HUES6 (cell line): ENCODE data around the gene DACH1.
A peak's percentile ranks its signal among the peaks of the same experiment; 100 is the strongest.

Source experiments
- H3K27ac ChIP-seq: 2 replicates; pipeline ENCODE4 v1.7.0; 2013; ENCODE audit warnings: low read depth, mild to moderate bottlenecking, low read length, inconsistent platforms
- H3K27me3 ChIP-seq: 2 replicates; pipeline ENCODE4 v1.6.1; 2013; ENCODE audit warnings: low read length; ENCODE audit not compliant: control insufficient read depth, insufficient read depth
- H3K36me3 ChIP-seq: 2 replicates; pipeline ENCODE4 v1.6.1; 2013; ENCODE audit warnings: low read length; ENCODE audit not compliant: control insufficient read depth, insufficient read depth
- H3K4me1 ChIP-seq: 2 replicates; pipeline ENCODE4 v1.6.1; 2013; ENCODE audit warnings: low read length; ENCODE audit not compliant: control insufficient read depth, insufficient read depth
- H3K4me3 ChIP-seq: 2 replicates; pipeline ENCODE4 v1.5.1; 2013; ENCODE audit warnings: low read depth, low read length
- H3K9ac ChIP-seq: one replicate; pipeline ENCODE4 v1.6.1; 2013; ENCODE audit warnings: mild to moderate bottlenecking, low read length
- H3K9me3 ChIP-seq: 2 replicates; pipeline ENCODE4 v1.6.1; 2013; ENCODE audit warnings: low read depth, low read length; ENCODE audit not compliant: control insufficient read depth, insufficient read depth

The DACH1 gene

DNA sequence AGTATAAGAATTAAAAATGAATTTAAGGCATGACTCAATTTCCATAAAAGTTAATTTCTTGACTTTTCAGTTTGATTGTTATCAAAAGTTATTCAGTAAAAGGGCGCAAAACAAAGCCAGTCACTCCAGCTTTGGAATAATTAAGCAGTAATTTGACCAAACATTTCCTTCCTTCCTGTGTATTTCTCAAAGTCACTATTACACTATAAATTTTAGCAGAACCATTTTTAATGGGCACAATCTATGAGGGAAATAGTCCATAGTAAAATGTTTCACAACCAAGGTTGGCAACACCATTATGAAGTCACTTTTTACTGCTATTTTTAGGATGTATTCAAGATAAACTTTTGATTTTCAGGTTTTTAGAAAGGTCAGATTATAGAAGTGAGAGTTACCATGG, 91.0 kb downstream of the DACH1 start:
- Histone ChIP-seq H3K4me1 (no peaks in the 10 kb centered on the region), H3K9ac (no peak overlapping the region), H3K27me3 (no peaks in the 10 kb centered on the region), H3K4me3 (no peak overlapping the region), H3K9me3 (no peaks in the 10 kb centered on the region), H3K27ac (no peak overlapping the region), H3K36me3 (no peaks in the 10 kb centered on the region)

DNA sequence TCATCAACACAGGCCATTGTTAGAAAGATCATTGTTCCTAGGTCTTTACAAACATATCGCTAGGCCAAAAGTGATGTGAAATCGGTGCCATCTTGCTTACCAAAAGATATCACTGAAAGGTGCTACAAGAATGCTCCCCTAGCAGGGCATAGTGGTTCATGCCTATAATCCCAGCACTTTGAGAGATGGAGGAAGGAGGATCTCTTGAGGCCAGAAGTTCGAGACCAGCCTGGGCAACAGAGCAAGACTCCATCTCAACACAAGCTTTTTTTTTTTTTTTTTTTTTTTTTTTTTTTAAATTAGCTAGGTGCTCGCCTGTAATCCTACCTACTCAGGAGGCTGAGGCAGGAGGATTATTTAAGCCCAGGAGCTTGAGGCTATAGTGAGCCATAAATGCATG, 92.1 kb downstream of the DACH1 start:
- Histone ChIP-seq H3K27me3 (no peaks in the 10 kb centered on the region), H3K27ac (no peak overlapping the region), H3K36me3 (no peaks in the 10 kb centered on the region), H3K4me3 (no peak overlapping the region), H3K9ac (no peak overlapping the region), H3K9me3 (no peaks in the 10 kb centered on the region), H3K4me1 (no peaks in the 10 kb centered on the region)

DNA sequence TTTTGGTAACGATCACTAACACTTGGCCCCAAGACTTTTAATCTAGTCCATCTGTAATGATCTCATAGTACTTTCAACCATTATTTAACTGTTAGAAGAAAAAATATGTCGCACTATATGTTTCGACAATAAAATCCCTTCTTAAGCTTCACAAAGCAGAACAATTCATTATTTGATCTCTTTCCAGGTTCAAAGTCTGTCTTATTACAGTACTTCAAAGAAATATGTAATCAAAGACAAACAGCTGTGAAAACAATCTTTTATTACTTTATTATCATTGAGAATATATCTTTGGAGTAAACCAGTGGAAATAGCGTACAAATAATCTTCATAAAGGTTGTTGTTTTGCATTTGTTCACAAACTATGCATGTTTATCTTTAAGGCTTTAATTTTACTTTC, 93.5 kb downstream of the DACH1 start:
- no peak overlapping the region for H3K27ac ChIP-seq
- no peaks in the 10 kb centered on the region for H3K36me3 ChIP-seq
- no peak overlapping the region for H3K9ac ChIP-seq
- no peaks in the 10 kb centered on the region for H3K4me1 ChIP-seq
- H3K4me3 ChIP-seq: no peak overlapping the region
- H3K9me3 ChIP-seq: no peaks in the 10 kb centered on the region
- H3K27me3 ChIP-seq: no peaks in the 10 kb centered on the region

DNA sequence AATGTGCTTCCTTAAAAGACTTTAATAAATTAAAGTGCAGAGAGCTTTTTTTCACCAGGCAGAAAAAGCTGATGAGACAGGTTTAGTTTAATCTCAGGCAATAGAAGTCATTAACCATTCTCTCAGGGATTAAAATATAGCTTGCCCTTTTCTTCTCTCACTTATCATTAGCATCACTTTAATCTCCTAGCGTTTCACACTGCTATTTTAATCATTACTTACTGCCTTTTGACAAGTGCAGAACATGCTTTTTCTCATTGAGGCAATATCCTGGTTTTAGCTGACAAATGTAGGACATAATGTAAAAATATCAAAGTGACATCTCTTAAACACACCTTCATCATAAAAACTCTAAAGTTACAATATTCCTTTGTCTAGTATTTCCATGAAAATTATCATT, 94.6 kb downstream of the DACH1 start:
- no peaks in the 10 kb centered on the region for H3K9me3 ChIP-seq
- no peak overlapping the region for H3K27ac ChIP-seq
- H3K4me1 ChIP-seq: no peaks in the 10 kb centered on the region
- H3K27me3 ChIP-seq: no peaks in the 10 kb centered on the region
- H3K9ac ChIP-seq: no peak overlapping the region
- H3K4me3 ChIP-seq: no peak overlapping the region
- H3K36me3 ChIP-seq: no peaks in the 10 kb centered on the region

DNA sequence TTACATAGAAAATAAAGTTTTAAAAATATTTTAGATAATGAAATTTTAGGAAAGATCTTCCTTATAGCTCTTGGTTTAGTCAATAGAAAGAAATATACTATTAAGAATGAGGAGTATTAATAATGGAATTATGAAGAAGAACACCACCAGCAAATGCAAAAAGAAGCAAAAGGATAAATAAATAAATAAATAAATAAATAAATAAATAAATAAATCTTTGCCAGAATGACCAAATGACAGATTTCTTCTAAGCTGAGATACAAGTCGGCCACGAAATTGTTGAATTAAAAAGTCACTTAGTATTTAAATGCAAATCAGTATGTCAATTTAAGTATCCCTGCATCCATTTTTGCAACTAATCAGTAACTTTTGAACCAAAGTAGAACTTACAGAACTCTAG, 95.9 kb downstream of the DACH1 start:
- H3K4me3 ChIP-seq: no peak overlapping the region
- no peaks in the 10 kb centered on the region for H3K27me3 ChIP-seq
- H3K36me3 ChIP-seq: no peaks in the 10 kb centered on the region
- H3K27ac ChIP-seq: no peak overlapping the region
- H3K9ac ChIP-seq: no peak overlapping the region
- H3K9me3 ChIP-seq: no peaks in the 10 kb centered on the region
- no peaks in the 10 kb centered on the region for H3K4me1 ChIP-seq

DNA sequence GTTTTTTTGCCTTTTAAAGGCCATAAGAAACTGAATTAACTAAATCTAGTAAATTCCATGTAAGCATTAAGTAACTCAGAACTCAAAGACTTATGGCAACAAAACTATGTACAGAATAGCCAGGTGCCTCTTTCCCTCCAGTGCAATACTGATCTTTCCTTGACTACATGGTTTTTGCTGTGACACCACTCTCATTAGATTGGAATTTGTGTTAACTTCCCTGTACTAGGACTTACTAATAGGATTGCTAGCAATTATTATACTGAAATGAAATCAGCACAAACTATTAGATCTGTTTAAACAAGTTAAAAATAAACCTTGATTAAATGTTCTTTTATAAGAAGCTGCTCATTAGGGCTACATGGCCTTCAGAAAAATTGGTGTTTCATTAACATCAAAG, 96.3 kb downstream of the DACH1 start:
- H3K36me3 ChIP-seq: no peaks in the 10 kb centered on the region
- H3K4me3 ChIP-seq: no peak overlapping the region
- H3K9me3 ChIP-seq: no peaks in the 10 kb centered on the region
- no peak overlapping the region for H3K9ac ChIP-seq
- no peak overlapping the region for H3K27ac ChIP-seq
- H3K27me3 ChIP-seq: no peaks in the 10 kb centered on the region
- no peaks in the 10 kb centered on the region for H3K4me1 ChIP-seq

DNA sequence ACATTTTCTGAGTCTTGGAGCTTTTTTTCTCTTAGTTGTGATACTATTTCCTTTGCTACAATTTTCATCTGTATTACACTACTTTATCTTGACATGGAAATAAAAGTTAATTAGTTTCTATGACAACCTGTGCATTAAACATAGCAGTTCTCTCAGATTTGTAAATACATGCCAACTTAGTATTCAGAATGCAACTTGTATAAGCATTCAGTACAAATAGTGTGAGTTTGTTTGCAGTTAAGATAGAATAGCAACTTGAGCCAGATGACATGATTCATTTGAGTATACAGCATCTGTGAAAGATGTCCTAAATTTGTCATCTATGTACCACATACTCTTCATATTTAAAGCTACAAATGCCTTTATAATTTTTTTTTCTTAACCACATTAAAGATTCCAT, 98.1 kb downstream of the DACH1 start:
- no peaks in the 10 kb centered on the region for H3K36me3 ChIP-seq
- H3K27ac ChIP-seq: no peak overlapping the region
- H3K4me3 ChIP-seq: no peak overlapping the region
- no peaks in the 10 kb centered on the region for H3K9me3 ChIP-seq
- H3K27me3 ChIP-seq: no peaks in the 10 kb centered on the region
- no peaks in the 10 kb centered on the region for H3K4me1 ChIP-seq
- H3K9ac ChIP-seq: no peak overlapping the region

DNA sequence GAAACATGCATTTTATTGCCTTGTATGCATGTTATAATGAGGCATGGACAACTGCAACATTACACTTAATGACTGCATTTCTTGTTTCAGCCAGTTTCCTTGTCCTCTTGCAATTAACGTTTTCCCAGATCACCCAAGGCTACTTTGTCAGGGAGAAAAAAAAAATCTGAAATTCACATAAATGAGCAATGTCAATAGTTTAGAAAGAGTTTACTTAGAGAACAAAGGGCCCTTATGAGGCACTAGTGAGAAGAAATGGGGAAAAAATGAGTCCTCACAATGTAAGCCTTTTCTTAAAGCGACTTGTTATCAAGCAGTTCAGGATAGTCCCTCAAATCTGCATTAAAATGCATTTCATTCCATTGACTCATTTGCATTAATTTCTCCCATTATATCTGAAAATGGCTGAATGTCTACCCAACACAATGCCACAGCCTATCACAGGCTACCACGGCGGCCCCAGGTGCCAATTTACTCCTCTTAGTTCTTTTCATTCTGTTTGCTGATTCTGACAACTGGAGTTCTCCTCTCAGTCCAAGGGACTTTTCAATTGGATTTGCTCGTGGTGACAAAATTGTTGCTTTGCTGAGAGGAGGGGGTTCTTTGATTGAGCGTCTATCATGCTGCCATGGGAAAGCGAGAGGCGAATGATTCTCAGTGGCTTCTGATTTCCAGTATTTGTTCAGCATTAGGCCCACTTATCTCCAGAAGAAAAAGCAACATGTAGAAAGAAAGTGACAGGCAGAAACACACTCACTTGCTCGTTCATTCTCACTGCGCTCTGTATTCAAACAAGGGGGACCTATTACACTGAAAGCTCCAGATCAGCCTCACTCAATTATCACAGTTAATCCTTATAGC, 107.1 kb downstream of the DACH1 start:
- H3K4me3 ChIP-seq: peak overlapping the region; percentile 2

DNA sequence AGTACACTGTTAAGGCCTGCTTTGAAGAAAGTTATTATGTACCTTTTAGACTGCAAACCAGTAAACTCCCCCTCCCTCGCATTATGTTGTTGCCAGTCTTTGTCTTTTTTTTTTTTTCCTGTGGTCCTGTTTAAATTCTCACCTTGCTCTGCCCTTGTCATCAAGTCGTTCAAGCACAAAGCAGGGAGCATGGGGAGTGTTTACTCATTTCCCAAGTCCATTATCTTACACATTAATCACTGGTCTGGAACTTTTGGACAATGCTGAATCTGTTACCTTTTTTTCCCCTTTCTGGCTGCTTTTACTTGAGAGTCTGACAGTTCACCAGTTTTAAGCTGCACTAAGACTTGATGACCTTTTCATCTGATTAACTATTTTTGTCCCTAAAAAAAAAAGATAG, 108.2 kb downstream of the DACH1 start:
- Histone ChIP-seq H3K27ac (peak overlapping the region; percentile 56), H3K9me3 (no peaks in the 10 kb centered on the region), H3K36me3 (no peaks in the 10 kb centered on the region), H3K27me3 (no peaks in the 10 kb centered on the region), H3K9ac (no peak overlapping the region), H3K4me3 (no peak overlapping the region), H3K4me1 (peaks cover 24% of the 10 kb centered on the region)

More for the DNA sequence above, 107.1 kb downstream of the DACH1 start:
- Histone ChIP-seq H3K4me1 (peaks cover 24% of the 10 kb centered on the region), H3K36me3 (no peaks in the 10 kb centered on the region), H3K9ac (peak overlapping the region; percentile 32), H3K27ac (peak overlapping the region; percentile 70), H3K9me3 (no peaks in the 10 kb centered on the region), H3K27me3 (no peaks in the 10 kb centered on the region)

DNA sequence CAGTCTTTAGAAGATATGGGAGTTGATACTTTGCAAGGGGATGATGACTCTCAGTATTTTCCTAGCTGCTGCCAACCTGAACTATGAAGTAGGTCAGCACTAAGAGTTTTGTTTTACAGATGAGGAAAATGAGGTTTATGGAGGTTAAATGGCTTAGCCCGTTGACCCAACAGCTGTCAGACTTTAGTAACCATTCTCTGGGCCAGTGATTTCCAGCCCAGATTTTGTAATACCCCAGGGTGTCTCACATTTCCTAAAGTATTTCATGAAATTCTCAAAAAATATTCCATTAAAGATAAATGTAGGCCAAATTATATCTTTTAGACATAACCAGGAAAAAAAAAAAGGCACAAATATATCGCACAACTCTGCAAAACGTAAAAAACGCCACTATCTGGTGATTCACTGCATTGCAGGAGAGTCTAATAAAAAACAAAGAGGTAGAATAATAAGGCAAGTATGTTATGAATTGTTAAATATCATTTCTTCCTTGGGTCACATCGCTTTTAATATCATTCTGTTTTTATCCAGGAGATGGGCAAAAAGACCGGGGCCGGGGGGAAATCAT, 112.5 kb downstream of the DACH1 start:
- Histone ChIP-seq H3K36me3 (no peaks in the 10 kb centered on the region), H3K27ac (no peak overlapping the region), H3K9ac (no peak overlapping the region), H3K4me1 (peaks cover 14% of the 10 kb centered on the region), H3K27me3 (no peaks in the 10 kb centered on the region), H3K9me3 (no peaks in the 10 kb centered on the region), H3K4me3 (no peak overlapping the region)

DNA sequence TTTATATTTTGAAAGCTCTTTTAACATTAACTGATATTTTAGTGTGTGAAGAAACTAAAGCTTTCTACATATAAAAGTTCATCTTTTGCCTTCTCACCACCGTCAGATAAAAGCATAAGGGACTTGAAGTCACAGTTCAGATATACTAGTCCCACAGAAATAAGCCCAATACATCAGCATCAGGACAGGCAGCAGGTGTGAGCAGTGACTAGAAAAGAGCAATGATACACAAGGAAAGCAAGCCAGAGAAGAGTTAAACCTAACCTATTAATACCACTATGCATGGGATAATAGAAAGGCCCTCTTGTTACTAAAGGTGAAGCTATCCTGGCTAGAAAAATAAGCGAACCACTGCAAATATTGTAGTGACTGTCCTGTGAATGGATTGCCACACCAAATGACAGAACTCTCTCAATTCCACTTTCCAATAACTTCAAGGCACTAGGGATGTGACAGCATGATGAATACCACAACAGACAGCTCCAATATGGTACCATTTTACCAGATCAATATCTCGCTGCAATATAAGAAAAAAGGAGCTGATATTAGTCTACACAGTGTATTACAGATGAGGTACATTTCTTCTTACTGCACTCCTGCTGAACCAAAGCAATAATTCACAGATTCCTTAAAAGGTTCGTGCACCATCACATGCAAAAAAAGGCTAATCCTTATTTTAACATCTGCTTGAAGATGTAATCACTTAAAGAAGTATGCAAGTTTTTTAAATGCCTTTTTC, 114.1 kb downstream of the DACH1 start:
- Histone ChIP-seq H3K36me3 (no peaks in the 10 kb centered on the region), H3K9ac (no peak overlapping the region), H3K27ac (no peak overlapping the region), H3K27me3 (no peaks in the 10 kb centered on the region), H3K4me1 (no peaks in the 10 kb centered on the region; the same call in 1 of the 2 replicates), H3K9me3 (no peaks in the 10 kb centered on the region), H3K4me3 (no peak overlapping the region)
